ENCODE measurements around the gene NT5DC1.

Gene NT5DC1

DNA sequence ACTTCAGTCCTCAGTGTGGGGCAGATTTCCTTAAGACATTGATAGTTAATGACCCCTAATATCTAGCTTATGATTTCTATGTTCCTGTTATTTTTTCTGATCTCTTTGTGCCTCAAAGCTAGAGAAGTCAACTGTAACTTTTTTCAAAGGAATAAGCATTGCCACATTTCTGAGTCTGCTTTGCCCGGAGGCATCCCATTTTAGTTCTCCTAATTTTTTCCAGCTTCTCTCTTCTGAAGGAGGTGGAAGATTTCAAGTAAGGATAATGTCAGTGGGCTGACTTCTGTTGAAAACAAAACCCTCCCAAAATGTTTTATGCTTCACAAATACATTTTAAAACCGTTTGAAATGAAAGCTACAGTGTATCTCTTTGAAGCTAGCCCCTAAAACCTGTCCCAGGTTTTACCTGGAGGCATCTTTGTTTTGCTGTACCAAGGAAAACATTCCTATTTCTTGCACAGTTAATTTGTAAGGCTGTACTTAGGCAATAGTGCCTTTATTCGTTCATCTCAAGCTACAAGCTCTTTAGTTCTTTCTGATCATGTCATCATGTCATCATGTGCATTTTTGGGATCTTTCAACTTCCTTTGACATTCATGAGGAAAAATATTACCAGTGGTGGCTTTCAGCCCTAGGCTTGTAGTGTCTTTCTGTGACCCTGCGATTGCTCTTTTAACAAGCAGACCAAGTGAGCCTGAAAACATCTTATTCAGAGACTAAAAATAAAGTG is 107.6 kb downstream of the NT5DC1 start:
- no peak for DNase-seq (ENCODE audit: low read depth, low spot score)
- ChIA-PET CTCF (interaction anchor here (0.8 to 4.1 kb wide), 4 partner anchors 9 to 60 kb away, joined by 3 to 41 read pairs (median 5); no protein-coding TSS in a partner anchor), POLR2A (no interaction called here)

DNA sequence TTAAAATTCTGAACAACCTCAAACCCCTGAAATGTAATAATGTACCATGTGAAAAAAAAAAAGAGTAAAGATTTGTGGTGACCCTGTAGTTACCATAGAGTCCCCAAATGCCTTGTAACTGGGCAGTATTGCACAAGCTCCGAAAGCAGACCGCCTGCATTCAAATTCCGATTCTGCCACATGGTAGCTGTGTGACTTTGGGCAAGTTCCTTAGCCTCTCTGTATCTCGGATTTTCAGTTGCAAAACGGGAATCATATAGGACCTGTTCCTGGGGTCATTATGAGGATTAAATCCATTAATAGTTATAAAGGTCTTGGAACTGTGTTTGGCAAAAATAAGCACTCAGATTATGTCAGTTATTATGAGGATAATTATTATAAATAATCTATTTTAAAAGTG is 109.7 kb downstream of the NT5DC1 start:
- no peak overlapping the region for H3K4me3 ChIP-seq (ENCODE audit: low read depth, low read length)
- TF ChIP-seq, protein P1, sequence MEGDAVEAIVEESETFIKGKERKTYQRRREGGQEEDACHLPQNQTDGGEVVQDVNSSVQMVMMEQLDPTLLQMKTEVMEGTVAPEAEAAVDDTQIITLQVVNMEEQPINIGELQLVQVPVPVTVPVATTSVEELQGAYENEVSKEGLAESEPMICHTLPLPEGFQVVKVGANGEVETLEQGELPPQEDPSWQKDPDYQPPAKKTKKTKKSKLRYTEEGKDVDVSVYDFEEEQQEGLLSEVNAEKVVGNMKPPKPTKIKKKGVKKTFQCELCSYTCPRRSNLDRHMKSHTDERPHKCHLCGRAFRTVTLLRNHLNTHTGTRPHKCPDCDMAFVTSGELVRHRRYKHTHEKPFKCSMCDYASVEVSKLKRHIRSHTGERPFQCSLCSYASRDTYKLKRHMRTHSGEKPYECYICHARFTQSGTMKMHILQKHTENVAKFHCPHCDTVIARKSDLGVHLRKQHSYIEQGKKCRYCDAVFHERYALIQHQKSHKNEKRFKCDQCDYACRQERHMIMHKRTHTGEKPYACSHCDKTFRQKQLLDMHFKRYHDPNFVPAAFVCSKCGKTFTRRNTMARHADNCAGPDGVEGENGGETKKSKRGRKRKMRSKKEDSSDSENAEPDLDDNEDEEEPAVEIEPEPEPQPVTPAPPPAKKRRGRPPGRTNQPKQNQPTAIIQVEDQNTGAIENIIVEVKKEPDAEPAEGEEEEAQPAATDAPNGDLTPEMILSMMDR (IDR thresholded peaks at IDR 0.05; ENCODE audit: insufficient read depth, low read length, missing control alignments), result no peak
- no peak for DNase-seq (ENCODE audit: low read depth, low spot score)
- POLR2A ChIA-PET, result no interaction called here
- CTCF ChIA-PET, result interaction anchor here (0.8 to 1.5 kb wide), 4 partner anchors 8 to 98 kb away, joined by 3 read pairs; no protein-coding TSS in a partner anchor

More for the DNA sequence above, 107.6 kb downstream of the NT5DC1 start:
- H3K4me3 ChIP-seq (ENCODE audit: low read depth, low read length), result no peak overlapping the region
- TF ChIP-seq, protein P1 (IDR thresholded peaks at IDR 0.05; ENCODE audit: insufficient read depth, low read length, missing control alignments), result no peak

GRCh38 chr6:116210750-116211425 is 110.2 kb downstream of the NT5DC1 start:
- DNase-seq (ENCODE audit: low read depth, low spot score), result no peak
- TF ChIP-seq, protein P1 (IDR thresholded peaks at IDR 0.05; ENCODE audit: insufficient read depth, low read length, missing control alignments), result no peak
- no peak overlapping the region for H3K4me3 ChIP-seq (ENCODE audit: low read depth, low read length)
- ChIA-PET POLR2A (no interaction called here), CTCF (interaction anchor here (0.7 to 1.5 kb wide), 3 partner anchors 9 to 435 kb away, joined by 3 read pairs; no protein-coding TSS in a partner anchor)

DNA sequence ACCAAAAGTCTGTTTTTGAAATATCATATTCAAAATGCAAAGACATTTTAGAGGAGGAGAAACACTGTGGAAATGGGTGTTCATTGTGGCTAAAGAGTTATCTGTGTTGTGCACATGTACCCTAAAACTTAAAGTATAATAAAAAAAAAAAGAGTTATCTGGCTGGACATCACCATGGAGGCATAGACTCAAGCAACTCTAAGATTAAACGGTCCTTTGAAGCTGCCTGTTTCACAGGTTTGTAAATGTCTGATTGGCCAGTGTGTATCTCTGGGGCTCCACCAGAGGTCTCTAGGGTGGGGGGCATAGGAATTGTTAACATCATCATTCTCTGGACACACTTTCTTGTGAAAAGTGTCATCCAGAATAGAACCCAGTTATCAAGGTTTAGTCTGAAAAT is 114.0 kb downstream of the NT5DC1 start:
- CTCF ChIA-PET, result interaction anchor here (0.8 to 4.5 kb wide), 9 partner anchors 9 to 356 kb away, joined by 3 to 46 read pairs (median 4); no protein-coding TSS in a partner anchor
- POLR2A ChIA-PET, result no interaction called here
- H3K4me3 ChIP-seq (ENCODE audit: low read depth, low read length), result no peak overlapping the region
- TF ChIP-seq, protein P1 (IDR thresholded peaks at IDR 0.05; ENCODE audit: insufficient read depth, low read length, missing control alignments), result no peak
- no peak for DNase-seq (ENCODE audit: low read depth, low spot score)

GRCh38 chr6:116215414-116215813 is 114.8 kb downstream of the NT5DC1 start:
- no peak overlapping the region for H3K4me3 ChIP-seq (ENCODE audit: low read depth, low read length)
- TF ChIP-seq, protein P1 (IDR thresholded peaks at IDR 0.05; ENCODE audit: insufficient read depth, low read length, missing control alignments), result no peak
- POLR2A ChIA-PET, result no interaction called here
- no peak for DNase-seq (ENCODE audit: low read depth, low spot score)
- CTCF ChIA-PET, result interaction anchor here (0.7 to 4.5 kb wide), 8 partner anchors 9 to 355 kb away, joined by 3 to 46 read pairs (median 4); no protein-coding TSS in a partner anchor

DNA sequence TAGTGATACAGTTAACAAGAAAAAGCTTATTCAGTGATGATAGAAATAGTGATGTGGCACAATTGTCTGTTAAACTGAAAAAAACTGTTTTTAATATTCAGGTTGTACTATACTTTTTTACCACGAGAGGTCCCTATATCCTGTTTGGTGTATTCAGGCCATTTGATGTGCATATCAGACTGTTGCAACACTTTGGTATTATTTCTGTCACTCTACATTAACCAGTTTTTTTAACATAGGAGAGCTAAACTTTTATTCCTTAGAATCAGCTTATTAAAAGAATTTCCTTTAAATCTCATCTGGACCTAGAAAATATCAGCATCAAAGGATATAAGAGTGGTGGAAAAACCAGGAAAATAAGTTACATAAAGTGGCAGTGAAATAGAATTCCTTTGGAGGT is 116.4 kb downstream of the NT5DC1 start:
- CTCF ChIA-PET, result interaction anchor here (0.6 to 10.3 kb wide), 63 partner anchors 8 to 631 kb away, joined by 3 to 143 read pairs (median 5); partner anchors contain the start of genes CALHM4, FAM162B, TSPYL1 and TSPYL4
- no peak for DNase-seq (ENCODE audit: low read depth, low spot score)
- POLR2A ChIA-PET, result interaction anchor here (0.7 kb wide), 1 partner anchor 355 kb away, joined by 3 read pairs; no protein-coding TSS in a partner anchor
- no peak overlapping the region for H3K4me3 ChIP-seq (ENCODE audit: low read depth, low read length)
- TF ChIP-seq, protein P1 (IDR thresholded peaks at IDR 0.05; ENCODE audit: insufficient read depth, low read length, missing control alignments), result peak; percentile 30

Data from AG04449 (cell line).